PFSK-1 (cell line): ENCODE data around the gene DACH1.

Source experiments
- FOXP2 ChIP-seq: optimal IDR thresholded peaks from 2 replicates; pipeline ENCODE3; 2011; ENCODE audit warnings: borderline replicate concordance, control low read depth, inconsistent platforms; ENCODE audit not compliant: insufficient read depth; ENCODE audit errors: extremely low read length, extremely low read depth
- POLR2AphosphoS5 ChIP-seq: IDR thresholded peaks from 2 replicates; pipeline ENCODE4 v1.6.1; 2012; ENCODE audit warnings: low read depth, mild to moderate bottlenecking, control low read depth, low read length, moderate library complexity
- REST ChIP-seq, 2 experiments: IDR thresholded peaks; 2 replicates each; pipeline versions ENCODE4 v1.6.1 to v1.8.0; 2011 to 2012; ENCODE audit warnings: low read depth in 2 of 2, low read length in 2 of 2, control low read depth in 1 of 2, inconsistent platforms in 1 of 2, mild to moderate bottlenecking in 1 of 2, moderate library complexity in 1 of 2; ENCODE audit not compliant: insufficient read depth in 1 of 2
- SIN3A ChIP-seq: IDR thresholded peaks from 2 replicates; pipeline ENCODE4 v1.6.1; 2012; ENCODE audit warnings: mild to moderate bottlenecking, low read length, moderate library complexity, borderline replicate concordance; ENCODE audit not compliant: insufficient read depth
- TAF1 ChIP-seq: IDR thresholded peaks from 2 replicates; pipeline ENCODE4 v1.6.1; 2012; ENCODE audit warnings: low read length, control low read depth, borderline replicate concordance; ENCODE audit not compliant: insufficient read depth

The DACH1 gene

GRCh38 chr13:71430681-71431080 lies 436.3 kb downstream of the DACH1 start:
- no peak for TF ChIP-seq SIN3A
- no peak for TF ChIP-seq REST (IDR thresholded peaks at IDR 0.05; ENCODE audit: insufficient read depth in 1 of 2, low read depth in 2 of 2, low read length in 2 of 2)
- TF ChIP-seq TAF1, result no peak
- no peak for TF ChIP-seq POLR2AphosphoS5

- no peak for TF ChIP-seq POLR2AphosphoS5
These were observed 449.8 kb downstream of the DACH1 start for GRCh38 chr13:71417205-71417604.

- TF ChIP-seq REST (IDR thresholded peaks at IDR 0.05; ENCODE audit: insufficient read depth in 1 of 2, low read depth in 2 of 2, low read length in 2 of 2) (no peak), POLR2AphosphoS5 (no peak), TAF1 (no peak), FOXP2 (no peak), SIN3A (no peak)
These were observed 454.8 kb downstream of the DACH1 start for GRCh38 chr13:71412231-71412630.

GRCh38 chr13:71408416-71408815 lies 458.6 kb downstream of the DACH1 start:
- TF ChIP-seq POLR2AphosphoS5 (no peak), REST (IDR thresholded peaks at IDR 0.05; ENCODE audit: insufficient read depth in 1 of 2, low read depth in 2 of 2, low read length in 2 of 2) (no peak), SIN3A (no peak), TAF1 (no peak), FOXP2 (no peak)

GRCh38 chr13:71399631-71400215 lies 467.3 kb downstream of the DACH1 start:
- TF ChIP-seq SIN3A, result no peak
- no peak for TF ChIP-seq FOXP2
- no peak for TF ChIP-seq REST (IDR thresholded peaks at IDR 0.05; ENCODE audit: insufficient read depth in 1 of 2, low read depth in 2 of 2, low read length in 2 of 2)
- TF ChIP-seq TAF1, result no peak
- TF ChIP-seq POLR2AphosphoS5, result no peak
